ENCODE measurements around the gene BRI3BP.

The BRI3BP gene

DNA sequence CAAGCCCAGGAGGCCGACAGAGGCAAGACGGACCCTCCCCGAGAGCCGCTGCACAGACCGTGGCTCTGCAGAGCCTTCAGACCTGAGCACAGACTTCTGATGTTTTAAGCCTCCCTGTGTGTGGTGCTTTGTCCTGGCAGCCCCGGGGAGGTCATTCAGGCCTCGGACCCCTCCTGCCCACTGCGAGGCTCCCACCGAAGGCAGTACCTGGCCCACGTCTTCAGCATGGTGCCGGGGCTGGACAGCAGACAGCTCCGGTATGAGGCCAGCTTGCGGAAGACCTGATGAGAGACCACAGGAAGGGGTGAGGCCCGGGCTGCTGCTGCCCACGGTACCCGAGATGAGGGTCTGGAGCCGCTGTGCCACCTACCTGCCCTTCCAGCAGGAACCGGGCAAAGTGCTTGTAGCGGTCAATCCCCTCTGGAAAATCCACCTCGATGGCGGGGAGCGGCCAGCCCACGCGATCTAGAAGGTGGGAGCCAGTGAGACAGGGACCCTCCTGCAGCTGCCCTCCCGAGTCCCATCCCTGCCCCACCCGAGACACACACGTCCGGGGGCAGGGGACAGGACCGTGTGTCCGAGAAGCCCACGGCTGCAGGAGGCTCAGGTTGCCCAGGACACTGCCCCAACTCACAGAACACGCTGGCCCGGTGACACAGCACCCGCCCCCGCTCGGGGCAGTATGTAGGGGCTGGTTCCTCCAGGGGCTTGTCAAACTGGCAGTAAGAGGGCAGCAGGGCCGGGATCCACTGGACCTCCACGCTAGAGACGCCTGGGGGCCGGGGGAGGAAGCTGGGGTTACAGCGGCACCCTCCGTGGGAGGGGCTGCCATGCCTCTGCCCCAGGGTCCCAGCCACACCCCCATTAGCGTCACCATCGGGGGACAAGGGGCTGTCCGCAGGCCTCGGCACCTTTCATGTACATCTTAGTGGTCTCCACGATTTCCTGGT is 43.4 kb upstream of the BRI3BP start:
- Mint-ChIP-seq H3K9me3 (no peaks in the 10 kb centered on the region), H3K27ac (no peak overlapping the region), H3K36me3 (ENCODE audit: low read depth) (peaks cover 32% of the 10 kb centered on the region), H3K27me3 (ENCODE audit: low read depth) (no peaks in the 10 kb centered on the region), H3K4me1 (no peaks in the 10 kb centered on the region), H3K4me3 (no peak overlapping the region)
- TF ChIP-seq, protein P1, sequence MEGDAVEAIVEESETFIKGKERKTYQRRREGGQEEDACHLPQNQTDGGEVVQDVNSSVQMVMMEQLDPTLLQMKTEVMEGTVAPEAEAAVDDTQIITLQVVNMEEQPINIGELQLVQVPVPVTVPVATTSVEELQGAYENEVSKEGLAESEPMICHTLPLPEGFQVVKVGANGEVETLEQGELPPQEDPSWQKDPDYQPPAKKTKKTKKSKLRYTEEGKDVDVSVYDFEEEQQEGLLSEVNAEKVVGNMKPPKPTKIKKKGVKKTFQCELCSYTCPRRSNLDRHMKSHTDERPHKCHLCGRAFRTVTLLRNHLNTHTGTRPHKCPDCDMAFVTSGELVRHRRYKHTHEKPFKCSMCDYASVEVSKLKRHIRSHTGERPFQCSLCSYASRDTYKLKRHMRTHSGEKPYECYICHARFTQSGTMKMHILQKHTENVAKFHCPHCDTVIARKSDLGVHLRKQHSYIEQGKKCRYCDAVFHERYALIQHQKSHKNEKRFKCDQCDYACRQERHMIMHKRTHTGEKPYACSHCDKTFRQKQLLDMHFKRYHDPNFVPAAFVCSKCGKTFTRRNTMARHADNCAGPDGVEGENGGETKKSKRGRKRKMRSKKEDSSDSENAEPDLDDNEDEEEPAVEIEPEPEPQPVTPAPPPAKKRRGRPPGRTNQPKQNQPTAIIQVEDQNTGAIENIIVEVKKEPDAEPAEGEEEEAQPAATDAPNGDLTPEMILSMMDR (IDR thresholded peaks at IDR 0.05; ENCODE audit: unreplicated experiment in 3 of 3): no peak

DNA sequence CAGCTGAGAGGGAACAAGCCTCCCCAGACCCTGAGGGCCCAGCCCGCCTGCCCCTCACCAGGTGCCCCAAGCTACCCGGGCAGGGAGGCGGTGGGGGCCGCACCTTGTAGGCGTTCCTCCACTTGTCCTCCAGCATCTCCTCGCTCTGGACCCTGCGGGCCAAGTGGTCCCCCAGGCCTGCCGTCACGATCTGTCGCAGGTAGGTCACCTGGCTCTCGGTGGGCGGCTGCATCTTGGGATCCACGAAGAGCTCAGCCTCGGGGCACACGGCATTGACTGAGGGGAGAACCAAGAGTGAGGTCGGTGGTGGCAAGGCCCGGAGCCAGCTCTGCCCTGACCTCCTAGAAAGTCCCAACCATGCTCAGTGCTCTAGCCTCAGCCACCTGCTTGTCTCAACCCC is 41.1 kb upstream of the BRI3BP start:
- H3K4me3 Mint-ChIP-seq: no peak overlapping the region
- H3K27ac Mint-ChIP-seq: no peak overlapping the region
- H3K27me3 Mint-ChIP-seq (ENCODE audit: low read depth): no peaks in the 10 kb centered on the region
- no peaks in the 10 kb centered on the region for H3K4me1 Mint-ChIP-seq
- peaks cover 28% of the 10 kb centered on the region for H3K36me3 Mint-ChIP-seq (ENCODE audit: low read depth)
- TF ChIP-seq, protein P1 (IDR thresholded peaks at IDR 0.05; ENCODE audit: unreplicated experiment in 3 of 3): no peak
- no peaks in the 10 kb centered on the region for H3K9me3 Mint-ChIP-seq

DNA sequence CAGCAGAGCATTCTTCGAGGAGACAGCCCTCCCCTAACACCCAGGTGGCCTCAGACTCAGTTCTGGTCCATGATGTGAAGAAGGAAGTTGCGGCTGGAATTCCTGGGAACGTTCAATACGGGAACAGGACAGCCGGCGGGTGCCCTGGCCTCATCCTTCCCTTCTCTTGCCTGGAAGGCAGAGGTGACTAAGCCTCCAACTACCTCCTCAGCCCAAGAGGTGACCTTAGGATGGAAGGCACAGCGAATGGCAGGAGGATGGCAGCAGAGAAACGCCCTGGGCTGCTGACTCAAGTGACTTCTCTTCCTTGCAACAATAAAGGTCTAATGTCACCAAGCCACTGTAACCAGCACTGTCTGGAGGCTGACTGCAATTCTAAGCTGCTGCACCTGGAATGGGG is 40.6 kb upstream of the BRI3BP start:
- Mint-ChIP-seq H3K4me3 (no peak overlapping the region), H3K36me3 (ENCODE audit: low read depth) (peaks cover 32% of the 10 kb centered on the region), H3K9me3 (no peaks in the 10 kb centered on the region), H3K27ac (no peak overlapping the region), H3K4me1 (no peaks in the 10 kb centered on the region), H3K27me3 (ENCODE audit: low read depth) (no peaks in the 10 kb centered on the region)
- TF ChIP-seq, protein P1 (IDR thresholded peaks at IDR 0.05; ENCODE audit: unreplicated experiment in 3 of 3): no peak

DNA sequence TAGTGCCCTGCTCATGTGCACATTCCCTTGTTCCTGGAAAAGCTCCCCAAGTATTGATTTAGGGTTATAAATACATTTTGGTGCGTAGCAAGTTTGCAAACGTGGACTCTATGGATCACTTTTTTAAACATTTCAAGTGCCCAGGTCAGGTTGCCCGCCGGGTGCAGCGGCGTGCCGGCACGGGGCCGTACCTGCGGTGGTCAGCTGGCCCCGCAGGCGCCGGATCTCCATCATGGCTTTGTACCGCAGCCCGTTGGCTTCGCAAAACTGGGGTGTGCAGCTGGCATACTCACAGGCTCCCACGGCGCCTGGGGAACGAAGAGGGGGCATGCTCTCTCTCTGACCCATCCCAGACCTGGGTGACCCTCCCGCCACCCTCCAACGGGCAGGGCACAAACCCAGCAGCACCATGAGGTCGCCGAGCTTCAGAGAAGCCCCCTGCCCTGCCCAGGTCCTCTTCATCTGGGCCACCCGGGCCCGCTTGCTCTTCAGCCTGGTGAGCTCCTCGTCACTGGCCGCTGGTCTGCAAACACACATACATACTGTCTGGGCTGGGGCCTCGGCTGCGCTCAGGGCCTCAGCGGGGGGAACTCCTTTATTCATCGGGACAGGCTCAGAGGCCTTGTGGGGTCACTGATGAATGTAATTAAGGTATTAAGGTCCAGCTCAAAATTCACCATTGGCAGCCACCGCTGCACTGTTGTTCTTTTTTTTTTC is 39.6 kb upstream of the BRI3BP start:
- Mint-ChIP-seq H3K27ac (no peak overlapping the region), H3K4me1 (no peaks in the 10 kb centered on the region), H3K4me3 (no peak overlapping the region), H3K9me3 (no peaks in the 10 kb centered on the region), H3K27me3 (ENCODE audit: low read depth) (no peaks in the 10 kb centered on the region), H3K36me3 (ENCODE audit: low read depth) (peaks cover 35% of the 10 kb centered on the region)
- TF ChIP-seq, protein P1 (IDR thresholded peaks at IDR 0.05; ENCODE audit: unreplicated experiment in 3 of 3): no peak

DNA sequence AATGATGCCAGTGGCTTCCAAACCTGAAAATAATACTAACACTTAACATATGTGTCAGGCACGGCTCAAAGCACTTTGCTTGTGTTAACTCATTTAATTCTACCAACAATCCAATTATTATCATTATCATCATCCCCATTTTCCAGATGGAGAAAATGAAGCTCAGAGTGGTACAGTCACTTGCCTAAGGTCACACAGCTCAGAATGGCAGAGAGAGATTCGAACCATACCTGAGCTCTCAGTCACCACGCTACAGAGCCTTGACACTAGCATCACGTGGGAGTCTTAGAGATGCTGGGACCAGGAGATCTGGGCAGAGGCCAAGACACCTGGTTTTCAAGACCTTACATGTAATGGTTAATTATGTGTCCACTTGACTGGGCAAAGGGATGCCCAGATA is 38.7 kb upstream of the BRI3BP start:
- Mint-ChIP-seq H3K27me3 (ENCODE audit: low read depth) (no peaks in the 10 kb centered on the region), H3K36me3 (ENCODE audit: low read depth) (peaks cover 36% of the 10 kb centered on the region), H3K4me1 (no peaks in the 10 kb centered on the region), H3K27ac (no peak overlapping the region), H3K9me3 (no peaks in the 10 kb centered on the region), H3K4me3 (no peak overlapping the region)
- TF ChIP-seq, protein P1 (IDR thresholded peaks at IDR 0.05; ENCODE audit: unreplicated experiment in 3 of 3): no peak
